ENCODE data around the gene ATXN7.

ATXN7 gene

GRCh38 chr3:63905731-63906620, 42.3 kb downstream of the ATXN7 start:
- DNase-seq (ENCODE audit: low read depth) = no peak
- H3K4me3 ChIP-seq (replicated peaks; ENCODE audit: low read depth, low read length) = no peak overlapping the region
- TF ChIP-seq CTCF (IDR thresholded peaks at IDR 0.05; ENCODE audit: low read length, missing control alignments) = no peak

GRCh38 chr3:63908081-63908736, 44.5 kb downstream of the ATXN7 start:
- no peak overlapping the region for H3K4me3 ChIP-seq (replicated peaks; ENCODE audit: low read depth, low read length)
- peak; percentile 58 for TF ChIP-seq CTCF (IDR thresholded peaks at IDR 0.05; ENCODE audit: low read length, missing control alignments)
- peak; percentile 52 for DNase-seq (ENCODE audit: low read depth)

GRCh38 chr3:63908776-63909175, 45.1 kb downstream of the ATXN7 start:
- H3K4me3 ChIP-seq (replicated peaks; ENCODE audit: low read depth, low read length) = no peak overlapping the region
- no peak for DNase-seq (ENCODE audit: low read depth)
- no peak for TF ChIP-seq CTCF (IDR thresholded peaks at IDR 0.05; ENCODE audit: low read length, missing control alignments)

GRCh38 chr3:63909431-63909830, 45.8 kb downstream of the ATXN7 start:
- TF ChIP-seq CTCF (IDR thresholded peaks at IDR 0.05; ENCODE audit: low read length, missing control alignments) = no peak
- no peak overlapping the region for H3K4me3 ChIP-seq (replicated peaks; ENCODE audit: low read depth, low read length)
- DNase-seq (ENCODE audit: low read depth) = peak; percentile 50

- no peak overlapping the region for H3K4me3 ChIP-seq (replicated peaks; ENCODE audit: low read depth, low read length)
- TF ChIP-seq CTCF (IDR thresholded peaks at IDR 0.05; ENCODE audit: low read length, missing control alignments) = no peak
- no peak for DNase-seq (ENCODE audit: low read depth)
Observed at GRCh38 chr3:63910001-63910400, 46.3 kb downstream of the ATXN7 start.

- TF ChIP-seq CTCF (IDR thresholded peaks at IDR 0.05; ENCODE audit: low read length, missing control alignments) = no peak
- peak overlapping the region; percentile 65 for H3K4me3 ChIP-seq (replicated peaks; ENCODE audit: low read depth, low read length)
- DNase-seq (ENCODE audit: low read depth) = no peak
Observed at GRCh38 chr3:63910891-63911290, 47.2 kb downstream of the ATXN7 start.
